A549 (cell line): ENCODE measurements around the gene ZBTB2.

Experiments
- CBX2 ChIP-seq: fragments of 200-600 bp; sonication (generic); IDR thresholded peaks from 2 replicates; pipeline ENCODE4 v1.6.1; 2016; ENCODE audit warnings: low read depth, mild to moderate bottlenecking, borderline replicate concordance
- HEYL ChIP-seq: fragments of 250-450 bp; sonication (Bioruptor Pico); IDR thresholded peaks from 2 replicates; pipeline ENCODE4 v1.8.0; 2021; ENCODE audit warnings: mild to moderate bottlenecking, moderate library complexity
- NFE2L2 ChIP-seq: fragments of 150-350 bp; conservative IDR thresholded peaks from 2 replicates; pipeline ENCODE4 v1.6.1; 2014; ENCODE audit warnings: low read length
- PHF8 ChIP-seq: fragments of 200-600 bp; sonication (generic); IDR thresholded peaks from 2 replicates; pipeline ENCODE4 v1.6.1; 2016; ENCODE audit warnings: low read depth, mild to moderate bottlenecking, antibody characterized with exemption, moderate library complexity, borderline replicate concordance
- POLR2A ChIP-seq: IDR thresholded peaks from 2 replicates; pipeline ENCODE4 v1.6.1; 2012; ENCODE audit warnings: mild to moderate bottlenecking, low read length
- RCOR1 ChIP-seq: fragments of 150-350 bp; IDR thresholded peaks from 2 replicates; pipeline ENCODE4 v1.6.1; 2014; ENCODE audit warnings: antibody characterized with exemption, low read length, low read depth
- TF ChIP-seq, protein P1 (sequence below): IDR thresholded peaks from 2 replicates; pipeline ENCODE4 v1.6.1; 2012
- TF ChIP-seq, protein P2 (sequence below): fragments of >200 bp; sonication (Bioruptor Twin); formaldehyde crosslinking; IDR thresholded peaks from 3 replicates; pipeline ENCODE4 v1.5.1; 2016
- TF ChIP-seq, protein P3 (sequence below): fragments of 450-650 bp; IDR thresholded peaks from 2 replicates; pipeline ENCODE4 v1.6.1; 2014; ENCODE audit warnings: antibody characterized with exemption

DNA sequence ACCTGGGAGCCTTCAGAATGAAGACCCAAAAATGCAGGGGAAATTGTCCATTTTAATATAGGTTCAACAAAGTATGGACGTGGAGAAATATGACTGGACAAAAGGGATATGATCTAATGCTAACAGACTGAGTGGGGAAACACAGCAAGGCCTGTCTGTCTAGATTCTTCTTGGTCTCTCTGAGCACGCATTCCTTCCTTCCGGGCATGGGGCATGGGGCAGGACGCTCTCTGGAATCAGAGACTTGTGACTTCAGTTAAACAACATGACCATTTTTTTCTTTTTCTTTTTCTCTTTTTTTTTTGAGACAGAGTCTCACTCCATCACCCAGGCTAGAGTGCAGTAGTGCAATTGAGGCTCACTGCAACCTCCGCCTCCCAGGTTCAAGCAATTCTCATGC lies 31.9 kb downstream of the ZBTB2 start:
- TF ChIP-seq, protein P1, sequence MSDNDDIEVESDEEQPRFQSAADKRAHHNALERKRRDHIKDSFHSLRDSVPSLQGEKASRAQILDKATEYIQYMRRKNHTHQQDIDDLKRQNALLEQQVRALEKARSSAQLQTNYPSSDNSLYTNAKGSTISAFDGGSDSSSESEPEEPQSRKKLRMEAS = no peak
- TF ChIP-seq, protein P2, sequence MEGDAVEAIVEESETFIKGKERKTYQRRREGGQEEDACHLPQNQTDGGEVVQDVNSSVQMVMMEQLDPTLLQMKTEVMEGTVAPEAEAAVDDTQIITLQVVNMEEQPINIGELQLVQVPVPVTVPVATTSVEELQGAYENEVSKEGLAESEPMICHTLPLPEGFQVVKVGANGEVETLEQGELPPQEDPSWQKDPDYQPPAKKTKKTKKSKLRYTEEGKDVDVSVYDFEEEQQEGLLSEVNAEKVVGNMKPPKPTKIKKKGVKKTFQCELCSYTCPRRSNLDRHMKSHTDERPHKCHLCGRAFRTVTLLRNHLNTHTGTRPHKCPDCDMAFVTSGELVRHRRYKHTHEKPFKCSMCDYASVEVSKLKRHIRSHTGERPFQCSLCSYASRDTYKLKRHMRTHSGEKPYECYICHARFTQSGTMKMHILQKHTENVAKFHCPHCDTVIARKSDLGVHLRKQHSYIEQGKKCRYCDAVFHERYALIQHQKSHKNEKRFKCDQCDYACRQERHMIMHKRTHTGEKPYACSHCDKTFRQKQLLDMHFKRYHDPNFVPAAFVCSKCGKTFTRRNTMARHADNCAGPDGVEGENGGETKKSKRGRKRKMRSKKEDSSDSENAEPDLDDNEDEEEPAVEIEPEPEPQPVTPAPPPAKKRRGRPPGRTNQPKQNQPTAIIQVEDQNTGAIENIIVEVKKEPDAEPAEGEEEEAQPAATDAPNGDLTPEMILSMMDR = no peak
- TF ChIP-seq, protein P3, sequence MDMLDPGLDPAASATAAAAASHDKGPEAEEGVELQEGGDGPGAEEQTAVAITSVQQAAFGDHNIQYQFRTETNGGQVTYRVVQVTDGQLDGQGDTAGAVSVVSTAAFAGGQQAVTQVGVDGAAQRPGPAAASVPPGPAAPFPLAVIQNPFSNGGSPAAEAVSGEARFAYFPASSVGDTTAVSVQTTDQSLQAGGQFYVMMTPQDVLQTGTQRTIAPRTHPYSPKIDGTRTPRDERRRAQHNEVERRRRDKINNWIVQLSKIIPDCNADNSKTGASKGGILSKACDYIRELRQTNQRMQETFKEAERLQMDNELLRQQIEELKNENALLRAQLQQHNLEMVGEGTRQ = no peak
- no peak for TF ChIP-seq CBX2
- TF ChIP-seq HEYL (CRISPR knock-in tag) = no peak
- TF ChIP-seq POLR2A = no peak
- TF ChIP-seq PHF8 = no peak
- TF ChIP-seq RCOR1 = no peak
- TF ChIP-seq NFE2L2 = no peak
